Measurements from ENCODE around the gene ACKR3.

- TF ChIP-seq CTCF (conservative IDR thresholded peaks at IDR 0.05; ENCODE audit: low read depth, low read length) (no peak), POLR2A (IDR thresholded peaks at IDR 0.05; ENCODE audit: low read depth, low read length) (no peak), CHD1 (IDR thresholded peaks at IDR 0.05; ENCODE audit: low read depth, low read length) (no peak), RAD21 (IDR thresholded peaks at IDR 0.05; ENCODE audit: low read length) (no peak), RCOR1 (IDR thresholded peaks at IDR 0.05; ENCODE audit: insufficient replicate concordance, low read length) (no peak), FOS (IDR thresholded peaks at IDR 0.05; ENCODE audit: low read depth, low read length) (no peak), MXI1 (IDR thresholded peaks at IDR 0.05; ENCODE audit: borderline replicate concordance, low read depth, low read length) (no peak), ELK1 (IDR thresholded peaks at IDR 0.05; ENCODE audit: borderline replicate concordance, low read depth, low read length) (no peak), USF2 (IDR thresholded peaks at IDR 0.05; ENCODE audit: low read depth, low read length) (no peak), CEBPB (IDR thresholded peaks at IDR 0.05; ENCODE audit: low read depth, low read length) (no peak)
Measured at GRCh38 chr2:236604575-236605344, 35.1 kb downstream of the ACKR3 start.
